CD4-positive, alpha-beta T cell treated with Interleukin-15 for 4 hours (primary cell): ENCODE measurements around the gene C1QL2.

Source experiments
- DNase-seq: peaks from one replicate; pipeline ENCODE4 v3.0.0-alpha.2; 2020; ENCODE audit warnings: low spot score

Gene C1QL2

GRCh38 chr2:119179202-119179601, 20.7 kb upstream of the C1QL2 start:
- DNase-seq: no peak

- DNase-seq: no peak
Measured at GRCh38 chr2:119178776-119179175, 20.2 kb upstream of the C1QL2 start.

GRCh38 chr2:119177838-119178190, 19.3 kb upstream of the C1QL2 start:
- DNase-seq: no peak

GRCh38 chr2:119177171-119177837, 18.8 kb upstream of the C1QL2 start:
- DNase-seq: no peak

- no peak for DNase-seq
Measured at GRCh38 chr2:119175517-119175916, 17.0 kb upstream of the C1QL2 start.

GRCh38 chr2:119174993-119175347, 16.4 kb upstream of the C1QL2 start:
- DNase-seq: no peak

GRCh38 chr2:119174216-119174992, 15.9 kb upstream of the C1QL2 start:
- peak; percentile 30 for DNase-seq

GRCh38 chr2:119173556-119174060, 15.1 kb upstream of the C1QL2 start:
- no peak for DNase-seq

GRCh38 chr2:119170504-119170903, 12.0 kb upstream of the C1QL2 start:
- DNase-seq: no peak

GRCh38 chr2:119169717-119170116, 11.2 kb upstream of the C1QL2 start:
- no peak for DNase-seq

- no peak for DNase-seq
Measured at GRCh38 chr2:119160361-119160990, 1.9 kb upstream of the C1QL2 start.

GRCh38 chr2:119157850-119158511, 570 bp downstream of the C1QL2 start:
- no peak for DNase-seq

GRCh38 chr2:119156891-119157773, 1.4 kb downstream of the C1QL2 start:
- DNase-seq: no peak

- no peak for DNase-seq
Measured at GRCh38 chr2:119156105-119156890, 2.3 kb downstream of the C1QL2 start.

- no peak for DNase-seq
Measured at GRCh38 chr2:119155633-119156032, 2.9 kb downstream of the C1QL2 start.

- no peak for DNase-seq
Measured at GRCh38 chr2:119154076-119154475, 4.5 kb downstream of the C1QL2 start.

- DNase-seq: no peak
Measured at GRCh38 chr2:119149611-119150010, 8.9 kb downstream of the C1QL2 start.

- no peak for DNase-seq
Measured at GRCh38 chr2:119147776-119148715, 10.5 kb downstream of the C1QL2 start.

- DNase-seq: no peak
Measured at GRCh38 chr2:119144806-119145205, 13.7 kb downstream of the C1QL2 start.

- DNase-seq: no peak
Measured at GRCh38 chr2:119142824-119143223, 15.7 kb downstream of the C1QL2 start.
